IMR-90 (cell line): ENCODE results near the gene GOLGA1. TPM values are rescaled to one million over a fixed set of nuclear protein-coding genes. Genes with fewer than 3 reads are reported as not detected.
"Not testable (repeated sequence)": the region's sequence is repeated elsewhere in the genome, so short reads cannot be mapped to it uniquely, and the experiment has no call there.

Experiments
- ATAC-seq: fragments of 200-7000 bp; cut with Tn5 transposase; 2 replicates; pipeline ENCODE4 v1.9.1; 2020; ENCODE audit warnings: low read depth, mild to moderate bottlenecking, moderate library complexity
- BruUV-seq: library from RNA; stranded (reverse); fragments of 400-500 nt; replicated peaks from 2 replicates; lab custom pipeline; 2021; lab: Mats Ljungman, UMichigan
- CTCF ChIA-PET: fragments of 300-600 bp; formaldehyde crosslinking; extraction: SDS; loops from one replicate; lab custom pipeline; 2021; ENCODE audit warnings: antibody characterized with exemption; lab: Yijun Ruan, JAX
- POLR2A ChIA-PET: fragments of 300-600 bp; sonication (Branson Sonifier 250); formaldehyde crosslinking; loops from one replicate; lab custom pipeline; 2022; ENCODE audit warnings: antibody characterized with exemption; ENCODE audit not compliant: unreplicated experiment; lab: Charles Lee
- DNase-seq: peaks from one replicate; pipeline ENCODE4 v3.0.0; 2013
- H2AFZ ChIP-seq: replicated peaks from 2 replicates; pipeline ENCODE3; 2013; ENCODE audit warnings: low read length, mild to moderate bottlenecking; ENCODE audit not compliant: poor library complexity
- H2AK5ac ChIP-seq: 2 replicates; pipeline ENCODE4 v1.6.1; 2013; ENCODE audit warnings: low read depth, low read length, inconsistent platforms
- H2AK9ac ChIP-seq: replicated peaks from 2 replicates; pipeline ENCODE3; 2013; ENCODE audit warnings: mild to moderate bottlenecking, low read depth, low read length, moderate library complexity; ENCODE audit not compliant: poor library complexity
- H2BK120ac ChIP-seq: 2 replicates; pipeline ENCODE4 v1.6.1; 2013; ENCODE audit warnings: low read depth, low read length, inconsistent platforms
- H2BK15ac ChIP-seq: 3 replicates; pipeline ENCODE4 v1.6.1; 2013; ENCODE audit warnings: low read depth, low read length, inconsistent platforms
- H2BK20ac ChIP-seq: 2 replicates; pipeline ENCODE4 v1.6.1; 2013; ENCODE audit warnings: low read depth, mild to moderate bottlenecking, inconsistent platforms, low read length, moderate library complexity
- H2BK5ac ChIP-seq: 2 replicates; pipeline ENCODE4 v1.6.1; 2013; ENCODE audit warnings: mild to moderate bottlenecking, low read depth, low read length, inconsistent platforms; ENCODE audit not compliant: poor library complexity, severe bottlenecking
- H3K14ac ChIP-seq: replicated peaks from 2 replicates; pipeline ENCODE4 v1.6.1; 2013; ENCODE audit warnings: low read depth, low read length, inconsistent platforms
- H3K18ac ChIP-seq: 2 replicates; pipeline ENCODE4 v1.6.1; 2013; ENCODE audit warnings: low read depth, low read length, control low read depth
- H3K23ac ChIP-seq: 2 replicates; pipeline ENCODE4 v1.6.1; 2013; ENCODE audit warnings: low read depth, low read length, inconsistent platforms
- H3K27ac ChIP-seq: 2 replicates; pipeline ENCODE4 v1.5.1; 2013; ENCODE audit warnings: mild to moderate bottlenecking, control low read depth, low read length; ENCODE audit not compliant: insufficient read depth
- H3K27me3 ChIP-seq: 2 replicates; pipeline ENCODE4 v1.6.1; 2013; ENCODE audit warnings: low read length; ENCODE audit not compliant: control insufficient read depth, insufficient read depth
- H3K36me3 ChIP-seq: 2 replicates; pipeline ENCODE4 v1.6.1; 2013; ENCODE audit warnings: low read length, mixed read lengths; ENCODE audit not compliant: control insufficient read depth, insufficient read depth
- H3K4ac ChIP-seq: 2 replicates; pipeline ENCODE4 v1.6.1; 2013; ENCODE audit warnings: low read depth, low read length, inconsistent platforms
- H3K4me1 ChIP-seq: 2 replicates; pipeline ENCODE4 v1.6.1; 2013; ENCODE audit warnings: low read length, mixed read lengths; ENCODE audit not compliant: control insufficient read depth, insufficient read depth
- H3K4me2 ChIP-seq: 2 replicates; pipeline ENCODE4 v1.6.1; 2013; ENCODE audit warnings: low read depth, mild to moderate bottlenecking, control low read depth, low read length, moderate library complexity
- H3K4me3 ChIP-seq: 2 replicates; pipeline ENCODE4 v1.5.1; 2013; ENCODE audit warnings: low read depth, mild to moderate bottlenecking, control low read depth, low read length, moderate library complexity; ENCODE audit not compliant: insufficient read depth
- H3K56ac ChIP-seq: 2 replicates; pipeline ENCODE4 v1.6.1; 2013; ENCODE audit warnings: low read length, inconsistent platforms; ENCODE audit not compliant: insufficient read depth; ENCODE audit errors: extremely low read depth
- H3K79me1 ChIP-seq, 2 experiments: 2 replicates each; pipeline ENCODE4 v1.6.1; 2013; ENCODE audit warnings: low read length in 2 of 2, inconsistent platforms in 1 of 2, low read depth in 1 of 2
- H3K9ac ChIP-seq: 2 replicates; pipeline ENCODE4 v1.6.1; 2013; ENCODE audit warnings: low read depth, low read length, control low read depth
- H3K9me1 ChIP-seq: 2 replicates; pipeline ENCODE4 v1.6.1; 2013; ENCODE audit warnings: low read length, inconsistent platforms; ENCODE audit not compliant: insufficient read depth
- H3K9me3 ChIP-seq: 2 replicates; pipeline ENCODE4 v1.6.1; 2013; ENCODE audit warnings: low read length; ENCODE audit not compliant: control insufficient read depth, insufficient read depth
- H4K20me1 ChIP-seq: 2 replicates; pipeline ENCODE4 v1.6.1; 2013; ENCODE audit warnings: low read length, inconsistent platforms; ENCODE audit not compliant: insufficient read depth
- H4K5ac ChIP-seq: 2 replicates; pipeline ENCODE4 v1.6.1; 2013; ENCODE audit warnings: mild to moderate bottlenecking, low read depth, low read length, control low read depth
- H4K8ac ChIP-seq, 2 experiments: 2 replicates each; pipeline ENCODE4 v1.6.1; 2013; ENCODE audit warnings: low read depth in 2 of 2, low read length in 2 of 2, control low read depth in 1 of 2, inconsistent platforms in 1 of 2
- H4K91ac ChIP-seq: 2 replicates; pipeline ENCODE4 v1.6.1; 2013; ENCODE audit warnings: low read depth, low read length, inconsistent platforms; ENCODE audit not compliant: insufficient read depth
- CEBPB ChIP-seq: IDR thresholded peaks from 2 replicates; pipeline ENCODE4 v1.6.1; 2012; ENCODE audit warnings: low read depth, low read length, improper control_type of control experiment
- WGBS, 2 experiments: methylation state at CpG; one replicate each; pipeline versions ENCODE4 v1.1.5 to v1.1.7; 2013; ENCODE audit warnings: missing lambda C conversion rate in 2 of 2; ENCODE audit not compliant: insufficient read length in 1 of 2; ENCODE audit errors: extremely low coverage in 2 of 2; 5-methylcytosine and 5-hydroxymethylcytosine counted together
- dilution Hi-C: fragments of 300-500 bp; cut with HindIII; formaldehyde crosslinking; loops from one replicate; pipeline ENCODE4 v1.14.3; 2018; ENCODE audit warnings: low sequenced_read_pairs; ENCODE audit not compliant: unreplicated experiment
- in situ Hi-C: fragments of 300-500 bp; cut with MboI; formaldehyde crosslinking; loops from 3 replicates; pipeline ENCODE4 v1.14.3; 2019; ENCODE audit warnings: low sequenced_read_pairs, inconsistent platforms, mixed read lengths
- intact Hi-C: fragments of 100-400 bp; cut with micrococcal nuclease; formaldehyde crosslinking; loops from 2 replicates; pipeline ENCODE4 v1.10.0; 2022
- polyA plus RNA-seq, 3 experiments: library from polyadenylated mRNA; depleted of rRNA; stranded (reverse); fragments of >200 nt; gene quantifications; 2 replicates each; pipeline ENCODE4 v1.2.3, GENCODE V29; 2012; ENCODE audit warnings: low replicate concordance in 1 of 3
- total RNA-seq: library from RNA; depleted of rRNA; stranded (reverse); fragments of >200 nt; gene quantifications from 2 replicates; pipeline ENCODE4 v1.2.3, GENCODE V29; 2012

GOLGA1 gene
- total and polyA plus RNA-seq, 2 of the 4 experiments (the other 2 are of a cell fraction): 10.6 to 12.7 TPM

DNA sequence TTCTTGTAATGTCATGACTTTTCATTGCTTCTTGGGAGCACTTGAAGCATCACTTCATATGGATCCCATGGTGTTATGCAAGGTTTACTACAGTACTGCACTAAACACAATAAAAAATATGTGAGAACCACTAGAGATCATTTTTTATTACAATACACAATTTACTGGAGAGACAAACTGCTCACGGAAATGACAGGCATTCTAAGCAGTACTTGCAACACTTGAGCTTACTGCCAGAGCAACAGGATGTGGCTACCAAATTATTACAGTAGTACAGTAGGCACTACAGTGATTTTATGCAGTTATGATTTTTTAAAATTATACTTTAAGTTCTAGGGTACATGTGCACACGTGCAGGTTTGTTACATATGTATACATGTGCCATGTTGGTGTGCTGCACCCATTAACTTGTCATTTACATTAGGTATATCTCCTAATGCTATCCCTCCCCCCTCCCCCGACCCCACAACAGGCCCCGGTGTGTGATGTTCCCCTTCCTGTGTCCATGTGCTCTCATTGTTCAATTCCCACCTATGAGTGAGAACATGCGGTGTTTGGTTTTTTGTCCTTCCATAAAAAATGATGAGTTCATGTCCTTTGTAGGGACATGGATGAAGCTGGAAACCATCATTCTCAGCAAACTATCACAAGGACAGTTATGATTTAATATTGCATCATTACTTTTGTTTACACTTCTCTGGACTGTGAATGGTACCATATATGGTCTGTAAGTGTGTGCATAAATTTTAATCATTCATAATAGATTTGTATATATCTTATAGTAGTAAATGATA lies 25.1 kb upstream of the GOLGA1 start:
- H3K79me1 ChIP-seq, H3K9me1 ChIP-seq, BruUV-seq, H4K5ac ChIP-seq, POLR2A ChIA-PET, H3K4me1 ChIP-seq, H2AK5ac ChIP-seq, intact Hi-C loops, H3K18ac ChIP-seq, H2BK15ac ChIP-seq, in situ Hi-C loops, H3K27ac ChIP-seq, H3K27me3 ChIP-seq, H3K23ac ChIP-seq, dilution Hi-C loops, H3K56ac ChIP-seq, H3K14ac ChIP-seq, H3K9me3 ChIP-seq, H3K4ac ChIP-seq, H4K91ac ChIP-seq, H3K4me3 ChIP-seq, CTCF ChIA-PET, H3K36me3 ChIP-seq, H3K4me2 ChIP-seq, H2AFZ ChIP-seq, H2AK9ac ChIP-seq, H4K20me1 ChIP-seq: not testable (repeated sequence)
- ATAC-seq (peak; percentile 81), DNase-seq (peak; percentile 77)
- peak overlapping the region; percentile 38; the same call in 1 of the 2 replicates for H2BK120ac ChIP-seq
- TF ChIP-seq CEBPB: peak; percentile 79
- H4K8ac ChIP-seq: peak overlapping the region; percentile 48 to 50; a peak in 1 of 4 replicates
- H3K9ac ChIP-seq: peak overlapping the region; percentile 13; the same call in 1 of the 2 replicates
- H2BK20ac ChIP-seq: 0 out of 2 replicates have a peak overlapping the region, but pooled peaks have one; percentile 28
- H2BK5ac ChIP-seq: peak overlapping the region; percentile 80
- WGBS, 2 experiments: no CpG with 5 or more reads among the region's 5 CpGs
